Glutamatergic neuron (in vitro differentiated cells): ENCODE data around the gene SVOPL. TPM values are rescaled to one million over a fixed set of nuclear protein-coding genes. Genes with fewer than 3 reads are reported as not detected.

Experiments
- DNase-seq: peaks from one replicate; pipeline ENCODE4 v3.0.0; 2022
- H3K27ac Mint-ChIP-seq: one replicate; pipeline ENCODE4 v1.8.0; 2020; ENCODE audit warnings: mild to moderate bottlenecking, mixed read lengths, inconsistent platforms; ENCODE audit not compliant: unreplicated experiment
- H3K27me3 Mint-ChIP-seq: one replicate; pipeline ENCODE4 v1.8.0; 2020; ENCODE audit warnings: mild to moderate bottlenecking, moderate library complexity, mixed read lengths, inconsistent platforms; ENCODE audit not compliant: unreplicated experiment
- H3K36me3 Mint-ChIP-seq: one replicate; pipeline ENCODE4 v1.8.0; 2020; ENCODE audit warnings: mild to moderate bottlenecking, mixed read lengths, inconsistent platforms; ENCODE audit not compliant: unreplicated experiment
- H3K4me1 Mint-ChIP-seq: one replicate; pipeline ENCODE4 v1.8.0; 2020; ENCODE audit warnings: mild to moderate bottlenecking, low read depth, mixed read lengths, inconsistent platforms; ENCODE audit not compliant: unreplicated experiment
- H3K4me3 Mint-ChIP-seq: one replicate; pipeline ENCODE4 v1.8.0; 2020; ENCODE audit warnings: mild to moderate bottlenecking, mixed read lengths, inconsistent platforms; ENCODE audit not compliant: unreplicated experiment
- H3K9me3 Mint-ChIP-seq: one replicate; pipeline ENCODE4 v1.8.0; 2020; ENCODE audit warnings: mild to moderate bottlenecking, moderate library complexity, mixed read lengths, inconsistent platforms; ENCODE audit not compliant: unreplicated experiment
- CTCF ChIP-seq: fragments of 200-600 bp; sonication (generic); IDR thresholded peaks from one replicate; pipeline ENCODE4 v1.5.0; 2021; ENCODE audit not compliant: partially characterized antibody, unreplicated experiment
- total RNA-seq: library from RNA; stranded (reverse); fragmentation: NEBNext Ultra II Directional; extraction: Animal tissue kit (Norgen Biotek cat#: 25700); gene quantifications from one replicate; pipeline ENCODE4 v1.2.1, GENCODE V29; 2021; ENCODE audit not compliant: unreplicated experiment

Gene SVOPL
- total RNA-seq, 1 donor from 2014 or later = not detected

GRCh38 chr7:138645284-138645683 lies 55.9 kb downstream of the SVOPL start:
- H3K36me3 Mint-ChIP-seq = no peaks in the 10 kb centered on the region
- H3K27ac Mint-ChIP-seq = no peak overlapping the region
- H3K4me3 Mint-ChIP-seq = no peak overlapping the region
- no peaks in the 10 kb centered on the region for H3K4me1 Mint-ChIP-seq
- TF ChIP-seq CTCF = no peak
- no peaks in the 10 kb centered on the region for H3K9me3 Mint-ChIP-seq
- DNase-seq = no peak
- no peaks in the 10 kb centered on the region for H3K27me3 Mint-ChIP-seq

DNA sequence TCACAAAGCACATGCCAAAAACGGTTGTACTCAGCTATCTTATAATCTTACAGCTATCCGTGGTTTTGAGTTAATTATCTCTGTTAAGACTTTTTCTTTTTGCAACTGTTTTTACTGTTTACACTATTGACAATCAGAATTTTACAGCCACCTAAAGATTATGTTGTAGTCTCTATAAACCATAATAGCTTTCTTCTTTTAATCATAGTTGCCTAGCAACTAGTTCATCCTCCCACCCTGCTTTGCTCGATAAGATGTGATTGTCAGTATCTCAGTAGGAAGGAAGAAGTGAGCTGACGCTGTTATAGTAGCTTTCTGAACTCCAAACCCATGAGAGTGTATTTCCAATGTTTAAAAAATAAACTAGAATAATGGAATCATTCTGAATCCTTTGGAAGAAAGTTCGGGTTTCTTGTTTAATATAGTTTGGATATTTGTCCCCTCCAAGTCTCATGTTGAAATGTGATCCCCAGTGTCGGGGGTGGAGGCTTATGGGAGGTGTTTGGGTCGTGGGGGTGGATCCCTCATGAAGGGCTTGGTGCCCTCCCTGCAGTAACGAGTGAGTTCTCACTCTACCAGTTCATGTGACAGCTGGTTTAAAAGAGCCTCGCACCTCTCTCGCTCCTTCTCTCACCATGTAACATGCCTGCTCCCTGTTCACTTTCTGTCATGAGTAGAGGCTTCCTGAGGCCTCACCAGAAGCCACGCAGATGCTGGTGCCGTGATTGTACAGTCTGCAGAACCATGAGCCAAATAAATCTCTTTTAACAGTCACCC lies 68.1 kb downstream of the SVOPL start:
- Mint-ChIP-seq H3K27me3 (no peaks in the 10 kb centered on the region), H3K27ac (no peak overlapping the region), H3K4me1 (no peaks in the 10 kb centered on the region), H3K9me3 (peaks cover 2% of the 10 kb centered on the region), H3K36me3 (no peaks in the 10 kb centered on the region), H3K4me3 (no peak overlapping the region)
- TF ChIP-seq CTCF = no peak
- DNase-seq = no peak

- Mint-ChIP-seq H3K4me3 (no peak overlapping the region), H3K36me3 (no peaks in the 10 kb centered on the region), H3K27ac (peak overlapping the region; percentile 17), H3K9me3 (peaks cover 2% of the 10 kb centered on the region), H3K4me1 (no peaks in the 10 kb centered on the region), H3K27me3 (no peaks in the 10 kb centered on the region)
- no peak for DNase-seq
- TF ChIP-seq CTCF = no peak
Observed at GRCh38 chr7:138632384-138632783, 68.8 kb downstream of the SVOPL start.

DNA sequence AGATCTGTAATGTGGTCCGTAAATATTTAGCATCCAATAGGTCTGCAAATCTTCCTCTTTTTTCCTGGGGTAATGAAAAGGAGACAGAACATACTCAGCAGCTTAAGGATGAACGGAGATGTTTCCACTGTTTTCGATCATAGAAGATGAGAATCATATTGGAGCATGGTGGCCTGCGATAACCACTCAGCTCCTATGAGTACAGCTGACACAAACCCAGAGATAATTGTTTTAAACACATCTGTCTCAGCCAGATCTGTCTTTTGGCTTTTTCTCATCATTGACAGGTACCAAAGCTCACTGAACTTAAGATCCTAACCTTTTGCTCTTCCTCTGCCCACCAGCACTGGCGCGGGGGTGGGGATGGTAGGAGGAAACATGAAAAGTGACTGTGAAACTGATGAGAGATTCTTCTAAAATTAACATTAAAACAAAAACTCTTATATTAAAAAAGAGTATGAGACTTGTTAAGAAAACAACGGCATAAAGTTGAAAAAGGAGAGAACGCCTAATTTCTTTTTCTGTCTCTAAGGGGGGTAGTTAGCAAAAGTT lies 71.0 kb downstream of the SVOPL start:
- no peaks in the 10 kb centered on the region for H3K36me3 Mint-ChIP-seq
- H3K9me3 Mint-ChIP-seq = peaks cover 2% of the 10 kb centered on the region
- H3K4me1 Mint-ChIP-seq = no peaks in the 10 kb centered on the region
- no peaks in the 10 kb centered on the region for H3K27me3 Mint-ChIP-seq
- no peak overlapping the region for H3K4me3 Mint-ChIP-seq
- no peak for DNase-seq
- no peak for TF ChIP-seq CTCF
- no peak overlapping the region for H3K27ac Mint-ChIP-seq

GRCh38 chr7:138627361-138627760 lies 73.8 kb downstream of the SVOPL start:
- H3K4me1 Mint-ChIP-seq = no peaks in the 10 kb centered on the region
- no peak for DNase-seq
- H3K27me3 Mint-ChIP-seq = no peaks in the 10 kb centered on the region
- no peaks in the 10 kb centered on the region for H3K36me3 Mint-ChIP-seq
- H3K27ac Mint-ChIP-seq = no peak overlapping the region
- no peak for TF ChIP-seq CTCF
- no peak overlapping the region for H3K4me3 Mint-ChIP-seq
- peaks cover 2% of the 10 kb centered on the region for H3K9me3 Mint-ChIP-seq
